B cell (primary cell): ENCODE results near the gene SERPINE3. TPM values are rescaled to one million over a fixed set of nuclear protein-coding genes. Genes with fewer than 3 reads are reported as not detected.

Source experiments
- ATAC-seq: fragments of 200-7000 bp; cut with Tn5 transposase; one replicate; pipeline ENCODE4 v1.10.0; 2021; ENCODE audit warnings: low read depth, mild to moderate bottlenecking, moderate number of reproducible peaks, moderate library complexity
- CTCF ChIA-PET: fragments of 350-600 bp; sonication (Branson Sonifier 250); formaldehyde crosslinking; loops from one replicate; lab custom pipeline; 2021; ENCODE audit warnings: antibody characterized with exemption, inconsistent platforms; lab: Charles Lee
- POLR2A ChIA-PET: fragments of 350-600 bp; sonication (Branson Sonifier 250); formaldehyde crosslinking; loops from one replicate; lab custom pipeline; 2021; ENCODE audit warnings: antibody characterized with exemption; lab: Charles Lee
- DNase-seq: peaks from one replicate; pipeline ENCODE4 v3.0.0; 2013
- H2AFZ ChIP-seq: 2 replicates; pipeline ENCODE4 v1.6.1; 2012; ENCODE audit warnings: mild to moderate bottlenecking, low read depth, low read length; ENCODE audit not compliant: insufficient read depth, poor library complexity, severe bottlenecking
- H3K27ac ChIP-seq, 2 donors: 1 replicate in 1 of 2; 2 replicates in 1 of 2; pipeline ENCODE4 v1.5.1; 2012 to 2013; ENCODE audit warnings: low read length in 2 of 2, mild to moderate bottlenecking in 2 of 2, moderate library complexity in 1 of 2
- H3K27me3 ChIP-seq, 4 experiments: fragments of 200-600 bp in 1 of 4; sonication (generic) in 1 of 4; replicated peaks in 1 of 4; 1 replicate in 2 of 4; 2 replicates in 2 of 4; pipeline versions ENCODE4 v1.6.1 to v1.7.0; 2013 to 2016; ENCODE audit warnings: low read length in 3 of 4, mild to moderate bottlenecking in 2 of 4, mixed read lengths in 1 of 4, moderate library complexity in 1 of 4; ENCODE audit not compliant: insufficient read depth in 4 of 4, control insufficient read depth in 3 of 4; ENCODE audit errors: control extremely low read depth in 1 of 4
- H3K36me3 ChIP-seq, 2 experiments: replicated peaks in 1 of 2; 1 replicate in 1 of 2; 2 replicates in 1 of 2; pipeline versions ENCODE4 v1.6.1 to v1.7.1; 2013; ENCODE audit warnings: low read length in 1 of 2; ENCODE audit not compliant: insufficient read depth in 2 of 2, control insufficient read depth in 1 of 2; ENCODE audit errors: control extremely low read depth in 1 of 2, extremely low read depth in 1 of 2
- H3K4me1 ChIP-seq, 2 donors: fragments of 200-600 bp in 1 of 2; sonication (generic) in 1 of 2; 1 replicate in 1 of 2; 2 replicates in 1 of 2; pipeline versions ENCODE4 v1.5.1 to v1.6.1; 2013 to 2017; ENCODE audit warnings: low read length in 2 of 2; ENCODE audit not compliant: control insufficient read depth in 2 of 2, insufficient read depth in 2 of 2
- H3K4me2 ChIP-seq: replicated peaks from 2 replicates; pipeline ENCODE3; 2012; ENCODE audit warnings: mild to moderate bottlenecking, low read depth, low read length; ENCODE audit not compliant: poor library complexity, severe bottlenecking
- H3K4me3 ChIP-seq, 5 experiments: fragments of 200-600 bp in 1 of 5; sonication (generic) in 1 of 5; 1 replicate in 3 of 5; 2 replicates in 2 of 5; pipeline versions ENCODE4 v1.5.1 to v1.7.0; 2011 to 2016; ENCODE audit warnings: low read length in 4 of 5, mild to moderate bottlenecking in 4 of 5, low read depth in 2 of 5, control low read depth in 1 of 5, moderate library complexity in 1 of 5; ENCODE audit not compliant: insufficient read depth in 1 of 5; ENCODE audit errors: control extremely low read depth in 1 of 5, extremely low read depth in 1 of 5
- H3K79me2 ChIP-seq: fragments of 200-600 bp; sonication (generic); one replicate; pipeline ENCODE4 v1.6.0; 2016; ENCODE audit warnings: low read length; ENCODE audit not compliant: control insufficient read depth, insufficient read depth
- H3K9ac ChIP-seq: fragments of 200-600 bp; sonication (generic); 2 replicates; pipeline ENCODE4 v1.6.1; 2017; ENCODE audit warnings: mild to moderate bottlenecking, low read length, moderate library complexity
- H3K9me3 ChIP-seq, 3 donors: one replicate each; pipeline versions ENCODE4 v1.6.1 to v1.7.1; 2013; ENCODE audit warnings: low read length in 2 of 3; ENCODE audit not compliant: control insufficient read depth in 2 of 3, insufficient read depth in 1 of 3; ENCODE audit errors: control extremely low read depth in 1 of 3
- H4K20me1 ChIP-seq: 2 replicates; pipeline ENCODE4 v1.6.0; 2012; ENCODE audit warnings: mild to moderate bottlenecking, low read length; ENCODE audit not compliant: insufficient read depth, control insufficient read depth, poor library complexity, severe bottlenecking
- H3K27ac Mint-ChIP-seq: one replicate; pipeline ENCODE4 v1.8.0; 2021; ENCODE audit warnings: mixed read lengths
- H3K27me3 Mint-ChIP-seq: one replicate; pipeline ENCODE4 v1.8.0; 2021; ENCODE audit warnings: mixed read lengths
- H3K4me1 Mint-ChIP-seq: one replicate; pipeline ENCODE4 v1.8.0; 2021; ENCODE audit warnings: mixed read lengths
- H3K4me3 Mint-ChIP-seq: one replicate; pipeline ENCODE4 v1.8.0; 2021; ENCODE audit warnings: mixed read lengths
- H3K9me3 Mint-ChIP-seq: one replicate; pipeline ENCODE4 v1.8.0; 2022; ENCODE audit warnings: mixed read lengths; ENCODE audit not compliant: insufficient read depth
- EZH2 ChIP-seq: IDR thresholded peaks from 2 replicates; pipeline ENCODE4 v1.6.1; 2012; ENCODE audit warnings: borderline replicate concordance, low read depth, mild to moderate bottlenecking, moderate library complexity, low read length; ENCODE audit not compliant: insufficient read depth, poor library complexity, severe bottlenecking
- WGBS: methylation state at CpG from one replicate; pipeline ENCODE4 v1.1.5; 2013; ENCODE audit warnings: missing lambda C conversion rate; ENCODE audit not compliant: insufficient coverage; 5-methylcytosine and 5-hydroxymethylcytosine counted together
- intact Hi-C: fragments of 100-400 bp; cut with micrococcal nuclease; formaldehyde crosslinking; loops from one replicate; pipeline ENCODE4 v1.10.0; 2022
- polyA plus RNA-seq: library from polyadenylated mRNA; depleted of rRNA; stranded (reverse); fragments of >200 nt; gene quantifications from 2 replicates; pipeline ENCODE4 v1.2.3, GENCODE V29; 2012
- small RNA-seq: library from RNA; depleted of rRNA; stranded (forward); fragments of <200 nt; gene quantifications from one replicate; pipeline ENCODE3, GENCODE V24; 2012; ENCODE audit warnings: low replicate concordance, low read depth; ENCODE audit not compliant: insufficient read length
- total RNA-seq, 2 donors: library from RNA; stranded (reverse); fragments of 120-200 nt in 1 of 2; gene quantifications; 1 replicate in 1 of 2; 2 replicates in 1 of 2; pipeline versions ENCODE4 v1.2.3 to v1.2.4, GENCODE V29; 2013 to 2022
- TF ChIP-seq, protein P1 (sequence below): fragments of 200-600 bp; IDR thresholded peaks from one replicate; pipeline ENCODE4 v1.8.0; 2022; ENCODE audit warnings: antibody characterized with exemption, mild to moderate bottlenecking

Gene SERPINE3
- total and polyA plus RNA-seq, 2 donors (not counting 1 experiment from before 2014, with no cell fraction given) = not detected

DNA sequence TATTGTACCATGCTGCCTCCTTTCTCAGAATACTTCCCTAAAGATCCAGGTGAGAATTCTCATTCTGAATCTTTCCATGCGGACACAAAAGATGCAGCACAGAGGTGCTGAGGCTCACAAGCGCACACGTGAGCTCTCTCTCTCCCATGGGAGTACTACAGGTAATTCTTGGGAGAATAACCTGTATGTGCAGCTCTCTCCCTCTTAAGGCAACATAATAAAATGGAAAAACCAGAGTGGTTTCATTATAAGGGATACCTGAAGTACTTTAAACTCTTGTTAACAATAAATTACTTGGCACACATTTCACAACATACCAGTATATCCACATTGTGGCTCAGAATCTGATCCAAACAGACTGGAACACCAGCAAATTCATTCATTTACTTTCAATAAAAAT lies 72.9 kb downstream of the SERPINE3 start:
- TF ChIP-seq, protein P1, sequence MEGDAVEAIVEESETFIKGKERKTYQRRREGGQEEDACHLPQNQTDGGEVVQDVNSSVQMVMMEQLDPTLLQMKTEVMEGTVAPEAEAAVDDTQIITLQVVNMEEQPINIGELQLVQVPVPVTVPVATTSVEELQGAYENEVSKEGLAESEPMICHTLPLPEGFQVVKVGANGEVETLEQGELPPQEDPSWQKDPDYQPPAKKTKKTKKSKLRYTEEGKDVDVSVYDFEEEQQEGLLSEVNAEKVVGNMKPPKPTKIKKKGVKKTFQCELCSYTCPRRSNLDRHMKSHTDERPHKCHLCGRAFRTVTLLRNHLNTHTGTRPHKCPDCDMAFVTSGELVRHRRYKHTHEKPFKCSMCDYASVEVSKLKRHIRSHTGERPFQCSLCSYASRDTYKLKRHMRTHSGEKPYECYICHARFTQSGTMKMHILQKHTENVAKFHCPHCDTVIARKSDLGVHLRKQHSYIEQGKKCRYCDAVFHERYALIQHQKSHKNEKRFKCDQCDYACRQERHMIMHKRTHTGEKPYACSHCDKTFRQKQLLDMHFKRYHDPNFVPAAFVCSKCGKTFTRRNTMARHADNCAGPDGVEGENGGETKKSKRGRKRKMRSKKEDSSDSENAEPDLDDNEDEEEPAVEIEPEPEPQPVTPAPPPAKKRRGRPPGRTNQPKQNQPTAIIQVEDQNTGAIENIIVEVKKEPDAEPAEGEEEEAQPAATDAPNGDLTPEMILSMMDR = no peak
- TF ChIP-seq EZH2 = no peak
- no peak overlapping the region for H3K27ac ChIP-seq
- intact Hi-C loops = no loop called here
- H3K36me3 ChIP-seq = peaks cover 3 to 4% of the 10 kb centered on the region in 2 experiments
- H3K27me3 ChIP-seq = no peaks in the 10 kb centered on the region
- H3K79me2 ChIP-seq = peaks cover 83% of the 10 kb centered on the region
- Mint-ChIP-seq H3K27ac (no peak overlapping the region), H3K27me3 (no peaks in the 10 kb centered on the region), H3K9me3 (peaks cover 4% of the 10 kb centered on the region), H3K4me1 (peaks cover 40% of the 10 kb centered on the region), H3K4me3 (no peak overlapping the region)
- peaks cover 12 to 25% of the 10 kb centered on the region in 2 donors for H3K4me1 ChIP-seq
- H3K9ac ChIP-seq = no peak overlapping the region
- H3K4me2 ChIP-seq = no peak overlapping the region
- H2AFZ ChIP-seq = no peak overlapping the region
- H4K20me1 ChIP-seq = peaks cover 7% of the 10 kb centered on the region
- no peak for DNase-seq
- H3K4me3 ChIP-seq = no peak overlapping the region
- H3K9me3 ChIP-seq = peaks cover 0 to 9% (median 1%) of the 10 kb centered on the region in 3 donors
- ChIA-PET CTCF (no interaction called here), POLR2A (no interaction called here)
- ATAC-seq = no peak
- no CpG with 5 or more reads among the region's 3 CpGs for WGBS

Small RNA genes lying within 50 kb of the gene (small RNA-seq; reads per million reads assigned to genes)
- not detected for gene MIR5693

Other genes with a start within 250 kb of the SERPINE3 start
- not detected in 2 replicates for gene C13orf42, start 228.4 kb upstream of the SERPINE3 start, total RNA-seq
- not detected in 2 replicates for gene C13orf42, start 228.4 kb upstream of the SERPINE3 start, polyA plus RNA-seq
- 0.15 and 0.39 TPM in 2 replicates for gene FAM124A, start 117.3 kb upstream of the SERPINE3 start, total RNA-seq
- gene FAM124A, start 117.3 kb upstream of the SERPINE3 start, polyA plus RNA-seq = 0.07 and 0.09 TPM in 2 replicates
- gene INTS6, start 113.3 kb downstream of the SERPINE3 start, total RNA-seq = 74.7 TPM in 2 replicates
- 15.4 and 18.7 TPM in 2 replicates for gene INTS6, start 113.3 kb downstream of the SERPINE3 start, polyA plus RNA-seq
- 46.1 and 47.7 TPM in 2 replicates for gene WDFY2, start 244.8 kb downstream of the SERPINE3 start, total RNA-seq
- gene WDFY2, start 244.8 kb downstream of the SERPINE3 start, polyA plus RNA-seq = 12.4 and 15.4 TPM in 2 replicates